Type B pancreatic cell (in vitro differentiated cells): Measurements from ENCODE around the gene GOLGA6B. TPM values are rescaled to one million over a fixed set of nuclear protein-coding genes. Genes with fewer than 3 reads are reported as not detected.
"Not testable (repeated sequence)": the region's sequence is repeated elsewhere in the genome, so short reads cannot be mapped to it uniquely, and the experiment has no call there.

Experiments used
- DNase-seq: peaks from one replicate; pipeline ENCODE4 v3.0.0; 2021; ENCODE audit warnings: mixed read lengths; ENCODE audit not compliant: unreplicated experiment; ENCODE audit errors: extremely low spot score
- H3K27ac Mint-ChIP-seq: 2 replicates; pipeline ENCODE4 v1.8.0; 2021; ENCODE audit warnings: mild to moderate bottlenecking, mixed read lengths
- H3K27me3 Mint-ChIP-seq: 2 replicates; pipeline ENCODE4 v1.8.0; 2021; ENCODE audit warnings: mixed read lengths
- H3K36me3 Mint-ChIP-seq: 2 replicates; pipeline ENCODE4 v1.8.0; 2021; ENCODE audit warnings: mixed read lengths
- H3K4me1 Mint-ChIP-seq: one replicate; pipeline ENCODE4 v1.8.0; 2021; ENCODE audit warnings: mixed read lengths; ENCODE audit not compliant: unreplicated experiment
- H3K4me3 Mint-ChIP-seq: 2 replicates; pipeline ENCODE4 v1.8.0; 2021; ENCODE audit warnings: mild to moderate bottlenecking, mixed read lengths
- H3K9me3 Mint-ChIP-seq: 2 replicates; pipeline ENCODE4 v1.8.0; 2021; ENCODE audit warnings: mixed read lengths
- long read RNA-seq: library from polyadenylated mRNA; unstranded; transcript quantifications from one replicate; pipeline ENCODE4 v2.0.0, GENCODE V29; 2020
- total RNA-seq: library from RNA; stranded (reverse); gene quantifications from 2 replicates; pipeline ENCODE4 v1.2.1, GENCODE V29; 2021; ENCODE audit warnings: low replicate concordance
- TF ChIP-seq, protein P1 (sequence below): fragments of 200-600 bp; sonication (generic); conservative IDR thresholded peaks from 2 replicates; pipeline ENCODE4 v1.5.0; 2021; ENCODE audit warnings: antibody characterized with exemption, mild to moderate bottlenecking

The GOLGA6B gene, protein sequence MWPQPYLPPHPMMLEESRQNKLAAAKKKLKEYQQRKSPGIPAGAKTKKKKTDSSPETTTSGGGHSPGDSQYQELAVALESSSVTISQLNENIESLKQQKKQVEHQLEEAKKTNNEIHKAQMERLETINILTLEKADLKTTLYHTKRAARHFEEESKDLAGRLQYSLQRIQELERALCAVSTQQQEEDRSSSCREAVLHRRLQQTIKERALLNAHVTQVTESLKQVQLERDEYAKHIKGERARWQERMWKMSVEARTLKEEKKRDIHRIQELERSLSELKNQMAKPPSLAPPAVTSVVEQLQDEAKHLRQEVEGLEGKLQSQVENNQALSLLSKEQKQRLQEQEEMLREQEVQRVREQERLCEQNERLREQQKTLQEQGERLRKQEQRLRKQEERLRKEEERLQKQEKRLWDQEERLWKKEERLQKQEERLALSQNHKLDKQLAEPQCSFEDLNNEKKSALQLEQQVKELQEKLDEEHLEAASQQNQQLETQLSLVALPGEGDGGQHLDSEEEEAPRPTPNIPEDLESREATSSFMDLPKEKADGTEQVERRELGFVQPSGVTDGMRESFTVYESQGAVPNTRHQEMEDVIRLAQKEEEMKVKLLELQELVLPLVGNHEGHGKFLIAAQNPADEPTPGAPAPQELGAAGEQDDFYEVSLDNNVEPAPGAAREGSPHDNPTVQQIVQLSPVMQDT
- not detected in 2 replicates for total RNA-seq
- long read RNA-seq, result 0 reads

GRCh38 chr15:72654397-72654796, at the start of gene GOLGA6B:
Gene GOLGA6B, plus strand, starts transcription at chr15:72654697. Its CDS starts 41 bp downstream, at chr15:72654738.
- H3K4me1 Mint-ChIP-seq, H3K27ac Mint-ChIP-seq, H3K27me3 Mint-ChIP-seq, H3K36me3 Mint-ChIP-seq, DNase-seq, H3K9me3 Mint-ChIP-seq, H3K4me3 Mint-ChIP-seq: not testable (repeated sequence)

DNA sequence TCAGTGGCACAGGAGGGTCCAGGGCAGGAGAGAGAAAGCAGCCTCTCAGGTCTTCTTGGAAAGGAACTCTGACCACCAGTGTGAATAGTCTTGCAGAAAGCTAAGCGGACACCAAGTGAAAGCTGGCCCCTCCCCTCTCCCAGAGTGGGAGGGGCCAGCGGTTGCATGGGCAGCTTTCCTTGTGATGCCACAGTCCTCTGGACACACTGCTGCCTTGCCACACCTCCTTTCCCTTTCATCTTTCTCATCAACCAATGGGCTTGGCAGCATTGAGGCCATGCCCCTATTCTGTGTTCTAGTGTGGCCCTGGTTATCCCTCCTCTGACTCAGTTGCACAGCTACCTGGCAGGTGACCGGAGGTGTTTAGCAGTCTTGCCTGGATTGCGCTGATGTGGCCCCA, 49.7 kb upstream of the GOLGA6B start:
- no peaks in the 10 kb centered on the region for H3K36me3 Mint-ChIP-seq
- no peak overlapping the region for H3K27ac Mint-ChIP-seq
- H3K27me3 Mint-ChIP-seq, result peaks cover 5% of the 10 kb centered on the region
- no peaks in the 10 kb centered on the region for H3K4me1 Mint-ChIP-seq
- no peaks in the 10 kb centered on the region for H3K9me3 Mint-ChIP-seq
- no peak for DNase-seq
- H3K4me3 Mint-ChIP-seq, result no peak overlapping the region
- TF ChIP-seq, protein P1, sequence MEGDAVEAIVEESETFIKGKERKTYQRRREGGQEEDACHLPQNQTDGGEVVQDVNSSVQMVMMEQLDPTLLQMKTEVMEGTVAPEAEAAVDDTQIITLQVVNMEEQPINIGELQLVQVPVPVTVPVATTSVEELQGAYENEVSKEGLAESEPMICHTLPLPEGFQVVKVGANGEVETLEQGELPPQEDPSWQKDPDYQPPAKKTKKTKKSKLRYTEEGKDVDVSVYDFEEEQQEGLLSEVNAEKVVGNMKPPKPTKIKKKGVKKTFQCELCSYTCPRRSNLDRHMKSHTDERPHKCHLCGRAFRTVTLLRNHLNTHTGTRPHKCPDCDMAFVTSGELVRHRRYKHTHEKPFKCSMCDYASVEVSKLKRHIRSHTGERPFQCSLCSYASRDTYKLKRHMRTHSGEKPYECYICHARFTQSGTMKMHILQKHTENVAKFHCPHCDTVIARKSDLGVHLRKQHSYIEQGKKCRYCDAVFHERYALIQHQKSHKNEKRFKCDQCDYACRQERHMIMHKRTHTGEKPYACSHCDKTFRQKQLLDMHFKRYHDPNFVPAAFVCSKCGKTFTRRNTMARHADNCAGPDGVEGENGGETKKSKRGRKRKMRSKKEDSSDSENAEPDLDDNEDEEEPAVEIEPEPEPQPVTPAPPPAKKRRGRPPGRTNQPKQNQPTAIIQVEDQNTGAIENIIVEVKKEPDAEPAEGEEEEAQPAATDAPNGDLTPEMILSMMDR, result no peak

- H3K9me3 Mint-ChIP-seq, H3K36me3 Mint-ChIP-seq, H3K27me3 Mint-ChIP-seq, H3K27ac Mint-ChIP-seq, DNase-seq, H3K4me1 Mint-ChIP-seq, H3K4me3 Mint-ChIP-seq: not testable (repeated sequence)
These were observed 46.4 kb upstream of the GOLGA6B start for GRCh38 chr15:72608084-72608483.

- H3K27me3 Mint-ChIP-seq, result peaks cover 5% of the 10 kb centered on the region
- DNase-seq, result no peak
- H3K4me3 Mint-ChIP-seq, result no peak overlapping the region
- TF ChIP-seq, protein P1, result no peak
- H3K36me3 Mint-ChIP-seq, result no peaks in the 10 kb centered on the region
- H3K4me1 Mint-ChIP-seq, result no peaks in the 10 kb centered on the region
- H3K27ac Mint-ChIP-seq, result no peak overlapping the region
- H3K9me3 Mint-ChIP-seq, result no peaks in the 10 kb centered on the region
These were observed 44.6 kb upstream of the GOLGA6B start for GRCh38 chr15:72609862-72610261.

GRCh38 chr15:72612324-72612723, 42.2 kb upstream of the GOLGA6B start:
- not testable (repeated sequence) for DNase-seq, H3K4me3 Mint-ChIP-seq, H3K9me3 Mint-ChIP-seq, H3K4me1 Mint-ChIP-seq, H3K27me3 Mint-ChIP-seq, H3K36me3 Mint-ChIP-seq, H3K27ac Mint-ChIP-seq

GRCh38 chr15:72614810-72615532, 39.5 kb upstream of the GOLGA6B start:
- H3K4me3 Mint-ChIP-seq, result no peak overlapping the region
- TF ChIP-seq, protein P1, result no peak
- no peaks in the 10 kb centered on the region for H3K4me1 Mint-ChIP-seq
- DNase-seq, result no peak
- H3K27ac Mint-ChIP-seq, result no peak overlapping the region
- H3K36me3 Mint-ChIP-seq, result no peaks in the 10 kb centered on the region
- H3K9me3 Mint-ChIP-seq, result no peaks in the 10 kb centered on the region
- no peaks in the 10 kb centered on the region for H3K27me3 Mint-ChIP-seq

GRCh38 chr15:72615533-72616233, 38.8 kb upstream of the GOLGA6B start:
- DNase-seq, H3K27ac Mint-ChIP-seq, H3K4me3 Mint-ChIP-seq, H3K4me1 Mint-ChIP-seq, H3K36me3 Mint-ChIP-seq, H3K9me3 Mint-ChIP-seq, H3K27me3 Mint-ChIP-seq: not testable (repeated sequence)
